Stimulated activated CD4-positive, alpha-beta T cell treated with anti-CD3 and anti-CD28 coated beads, Interleukin-4, amount 100 ng/mL, for 4 hours (primary cell): ENCODE data around the gene STAB1.
"Not testable (repeated sequence)": the region's sequence is repeated elsewhere in the genome, so short reads cannot be mapped to it uniquely, and the experiment has no call there.

Experiments
- DNase-seq, 2 experiments: peaks; one replicate each; pipeline ENCODE4 v3.0.0-alpha.2; 2020

Gene STAB1

GRCh38 chr3:52525680-52526561, 30.8 kb downstream of the STAB1 start:
- DNase-seq, result no peak

DNA sequence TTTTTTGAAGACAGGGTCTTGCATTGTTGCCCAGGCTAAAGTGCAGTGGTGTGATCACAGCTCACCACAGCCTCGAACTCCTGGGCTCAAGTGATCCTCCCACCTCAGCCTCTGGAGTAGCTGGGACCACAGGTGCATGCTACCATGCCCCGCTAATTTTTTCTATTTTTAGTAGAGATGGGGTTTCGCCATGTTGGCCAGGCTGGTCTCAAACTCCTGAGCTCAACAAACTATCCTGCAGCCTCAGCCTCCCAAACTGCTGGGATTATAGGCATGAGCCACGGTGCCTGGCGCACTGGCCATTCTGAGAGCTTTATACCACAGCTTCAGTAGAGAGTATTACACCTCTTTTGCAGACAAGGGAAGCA, 31.5 kb downstream of the STAB1 start:
- not testable (repeated sequence) for DNase-seq

GRCh38 chr3:52527039-52527731, 32.0 kb downstream of the STAB1 start:
- no peak for DNase-seq

GRCh38 chr3:52527732-52528585, 32.8 kb downstream of the STAB1 start:
- DNase-seq, result no peak

- no peak for DNase-seq
Observed at GRCh38 chr3:52528586-52529375, 33.6 kb downstream of the STAB1 start.

- no peak for DNase-seq
Observed at GRCh38 chr3:52529376-52530333, 34.5 kb downstream of the STAB1 start.

GRCh38 chr3:52530918-52531826, 36.0 kb downstream of the STAB1 start:
- DNase-seq, result no peak

DNA sequence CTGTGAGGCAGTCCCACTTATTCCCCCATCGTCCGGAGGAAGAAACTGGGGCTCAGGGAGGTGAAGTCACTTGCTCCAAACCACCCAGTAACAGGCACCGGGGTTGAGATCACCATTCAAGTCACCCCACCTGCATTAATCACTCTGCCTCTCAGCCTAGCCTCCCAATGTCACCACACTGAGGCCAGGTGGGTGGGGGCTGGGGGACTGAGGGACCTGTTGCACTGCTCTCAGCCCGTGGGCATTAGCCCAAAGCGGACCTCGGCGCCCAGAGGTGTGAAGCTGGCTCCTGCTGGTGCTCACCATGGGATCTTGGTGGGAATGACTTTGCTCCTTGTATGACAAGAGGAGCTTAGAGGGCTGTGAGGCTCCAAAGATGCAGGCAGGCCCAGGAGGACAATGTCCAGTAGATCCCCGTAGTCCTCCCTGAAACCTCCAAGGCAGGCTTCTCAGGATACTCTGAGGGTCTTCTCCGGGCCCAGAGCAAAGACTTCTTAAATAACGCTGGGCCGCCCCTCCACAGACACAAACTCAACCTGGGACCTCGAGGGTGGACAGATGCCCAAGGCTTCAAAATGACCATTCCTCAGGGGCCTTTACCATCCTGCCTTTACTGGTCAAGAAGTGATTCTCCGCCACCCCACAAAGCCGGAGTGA, 36.9 kb downstream of the STAB1 start:
- no peak for DNase-seq

- DNase-seq, result no peak
Observed at GRCh38 chr3:52532517-52532837, 37.3 kb downstream of the STAB1 start.

DNA sequence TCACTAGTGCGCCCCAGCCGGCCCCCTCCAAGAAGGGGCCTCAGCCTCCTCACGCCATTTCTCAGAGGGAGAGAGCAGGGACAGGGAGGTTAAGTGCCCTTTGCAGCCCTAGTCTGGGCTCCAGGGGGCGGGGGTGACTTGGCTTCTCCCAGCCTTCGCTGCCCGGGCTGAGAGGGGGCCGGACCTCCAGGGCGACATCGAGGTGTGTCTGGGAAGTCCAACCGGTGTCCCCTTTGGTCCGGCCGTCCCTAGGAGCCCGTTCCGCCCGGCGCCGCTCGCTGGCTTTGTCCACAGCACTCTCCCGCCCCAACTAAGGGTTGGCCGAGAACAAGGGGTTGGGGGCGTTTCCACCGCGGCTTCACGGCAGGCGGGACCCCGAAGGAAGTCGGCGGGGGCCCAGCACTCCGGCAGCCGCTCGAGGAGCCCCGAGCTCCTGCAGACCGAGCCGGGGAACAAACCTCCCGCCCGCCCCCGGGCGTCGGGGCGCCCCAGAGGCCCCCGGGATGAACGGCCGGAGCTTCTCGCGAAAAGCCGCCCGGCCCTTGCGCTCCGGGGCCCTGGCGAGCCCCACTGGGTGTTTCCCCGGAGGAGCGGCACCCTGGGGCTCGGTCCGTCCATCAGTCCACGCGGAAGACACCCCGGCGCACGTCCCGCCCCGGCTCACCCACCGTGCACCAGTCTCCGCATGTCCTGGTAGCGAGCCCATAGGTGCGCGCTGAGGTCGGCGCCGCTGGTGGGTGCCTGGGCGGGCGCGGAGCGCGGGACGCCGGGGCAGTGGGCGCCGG, 37.9 kb downstream of the STAB1 start:
- DNase-seq, result peak in 1 of 2 experiments; percentile 26

DNA sequence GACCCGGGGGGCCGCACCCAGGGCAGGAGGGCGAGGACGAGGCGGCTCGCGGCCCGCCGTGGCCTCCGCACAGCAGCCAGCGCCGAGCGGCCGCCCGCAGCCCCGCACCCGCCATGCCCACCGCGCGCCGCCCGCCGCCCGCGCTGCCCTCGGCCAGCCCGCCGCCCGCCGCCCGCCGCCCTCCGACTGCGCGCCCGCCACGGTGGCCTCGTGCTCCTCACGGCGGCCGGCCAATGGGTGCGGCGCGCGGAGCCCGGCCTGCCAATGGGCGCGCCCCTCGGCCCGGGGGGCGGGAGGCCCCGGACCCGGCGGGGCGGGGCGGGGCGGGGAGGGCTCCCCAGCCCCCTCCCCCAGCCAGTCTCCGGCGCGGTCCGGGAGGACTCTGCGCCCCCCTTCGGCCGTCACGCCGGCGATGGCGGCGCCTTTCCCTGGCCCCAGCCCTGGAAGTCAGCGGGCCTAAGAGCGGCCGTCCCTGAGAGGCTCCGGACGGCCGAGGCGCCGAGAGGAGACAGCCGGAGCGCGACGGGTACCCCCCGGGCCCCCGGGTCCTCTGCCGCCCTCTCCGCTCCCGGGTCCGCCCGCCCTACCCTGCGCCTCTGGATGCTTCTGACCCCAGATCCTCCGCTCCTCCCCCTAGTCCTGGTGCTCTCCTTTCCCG, 38.6 kb downstream of the STAB1 start, which contains the start of gene NT5DC2:
TSS of gene NT5DC2 (minus strand) at position 235 of the 658 bp plus-strand sequence. CDS start at position 115, 120 bp downstream.
- DNase-seq, result peak; percentile 55 to 74

DNA sequence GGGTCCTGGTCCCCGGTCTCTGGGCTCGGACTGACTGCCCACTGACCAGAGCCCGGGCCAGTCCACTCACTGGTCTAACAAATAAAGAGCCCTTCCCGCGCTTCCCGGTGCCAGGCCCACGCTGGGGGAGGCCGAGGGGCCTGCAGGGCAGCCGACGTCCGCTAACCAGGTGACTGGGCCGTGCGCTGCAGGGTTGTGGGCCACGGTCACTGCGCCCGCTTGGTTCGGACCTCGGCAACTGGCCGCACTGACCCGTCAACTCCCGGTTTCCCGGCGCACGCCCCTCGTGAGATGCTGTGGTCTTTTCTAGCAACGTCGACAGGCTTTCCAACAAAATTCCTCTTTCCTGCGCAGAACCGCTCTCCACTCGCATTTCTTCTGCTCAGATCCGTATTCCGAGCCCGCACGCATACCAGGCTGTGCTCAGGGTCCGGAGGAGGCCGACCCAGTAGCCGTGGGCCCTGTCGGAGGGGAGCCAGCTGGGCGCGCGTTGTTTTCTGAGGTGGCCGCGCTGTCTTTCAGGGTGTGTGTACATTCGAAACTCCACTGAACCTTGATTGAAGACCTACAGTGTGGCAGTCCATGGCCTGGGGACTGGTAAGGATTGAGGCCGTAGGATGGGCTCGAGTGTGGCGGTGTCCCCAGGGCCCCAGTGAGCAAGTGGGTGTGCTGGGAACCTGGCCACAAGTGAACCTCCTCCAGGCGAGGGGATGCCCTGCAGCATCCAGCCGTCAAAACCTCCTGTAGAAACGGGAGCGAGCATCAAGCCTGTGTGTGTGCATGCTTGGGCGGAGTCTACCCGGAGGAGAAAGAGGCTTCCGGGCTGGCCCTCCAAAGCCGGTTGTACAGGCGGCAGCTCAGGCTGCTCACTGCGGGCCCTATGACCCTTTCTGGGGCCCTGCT, 39.4 kb downstream of the STAB1 start:
- no peak for DNase-seq

- no peak for DNase-seq
Observed at GRCh38 chr3:52535411-52536111, 40.4 kb downstream of the STAB1 start.

DNA sequence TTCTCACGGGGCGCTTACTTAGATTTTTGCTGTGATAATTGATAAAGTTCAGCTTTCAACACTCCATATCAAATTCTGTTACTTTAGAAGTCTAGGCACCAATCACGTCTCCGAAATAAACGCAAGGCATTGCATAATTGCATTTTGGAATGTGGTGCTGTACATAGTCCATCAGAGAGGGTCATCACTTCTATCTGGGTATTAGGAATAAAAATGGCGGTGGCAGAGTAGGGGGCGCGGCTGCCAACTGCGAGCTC, 40.9 kb downstream of the STAB1 start:
- DNase-seq, result no peak

DNA sequence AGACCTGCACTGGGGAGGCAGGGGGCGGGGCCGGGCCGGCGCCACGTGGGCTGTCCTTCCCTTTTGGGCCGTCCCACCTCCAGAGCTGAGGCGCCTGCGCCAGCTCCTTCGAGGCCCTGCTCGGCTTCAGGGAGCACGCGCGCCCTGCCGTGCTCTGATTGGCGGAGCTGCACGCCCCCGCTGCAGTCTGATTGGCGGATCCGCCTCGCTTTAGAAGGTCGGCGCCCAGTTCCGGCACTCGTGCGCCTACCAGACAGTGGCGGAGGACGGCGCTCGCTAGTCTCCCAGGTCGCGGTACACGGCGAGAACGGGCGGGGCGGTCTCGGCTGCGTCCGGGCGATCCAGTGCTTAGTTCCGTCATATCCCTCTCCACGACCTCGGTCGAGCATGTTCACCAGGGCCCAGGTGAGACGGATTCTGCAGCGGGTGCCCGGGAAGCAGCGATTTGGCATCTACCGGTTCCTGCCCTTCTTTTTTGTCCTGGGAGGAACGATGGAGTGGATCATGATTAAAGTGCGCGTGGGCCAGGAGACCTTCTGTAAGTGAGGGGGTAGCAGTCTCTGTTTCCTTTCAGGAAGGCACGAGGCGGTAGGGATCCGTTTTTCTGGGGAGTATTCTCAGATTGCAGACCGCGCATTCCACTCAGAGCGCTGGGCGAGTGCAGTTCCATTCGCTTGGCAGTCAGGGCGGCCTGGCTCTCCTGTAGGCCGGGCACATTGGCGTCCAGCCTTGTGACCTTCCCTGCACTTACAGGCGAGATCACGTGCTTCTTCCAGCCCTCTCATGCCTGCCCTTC, 41.4 kb downstream of the STAB1 start, which contains the start of gene UQCC5:
TSS of gene UQCC5 (plus strand) at position 237 of the 796 bp plus-strand sequence. CDS start at position 388, 151 bp downstream.
- peak; percentile 96 to 98 for DNase-seq

GRCh38 chr3:52537165-52537620, 42.1 kb downstream of the STAB1 start:
- DNase-seq, result no peak
